NOMO-1 (cell line): ENCODE measurements around the gene DHX9.
"Not testable (repeated sequence)": the region's sequence is repeated elsewhere in the genome, so short reads cannot be mapped to it uniquely, and the experiment has no call there.

Experiments used
- DNase-seq, 2 experiments: peaks; one replicate each; lab custom pipeline; 2025; ENCODE audit not compliant: unreplicated experiment in 2 of 2; lab: John Stamatoyannopoulos, UW

DHX9 gene

DNA sequence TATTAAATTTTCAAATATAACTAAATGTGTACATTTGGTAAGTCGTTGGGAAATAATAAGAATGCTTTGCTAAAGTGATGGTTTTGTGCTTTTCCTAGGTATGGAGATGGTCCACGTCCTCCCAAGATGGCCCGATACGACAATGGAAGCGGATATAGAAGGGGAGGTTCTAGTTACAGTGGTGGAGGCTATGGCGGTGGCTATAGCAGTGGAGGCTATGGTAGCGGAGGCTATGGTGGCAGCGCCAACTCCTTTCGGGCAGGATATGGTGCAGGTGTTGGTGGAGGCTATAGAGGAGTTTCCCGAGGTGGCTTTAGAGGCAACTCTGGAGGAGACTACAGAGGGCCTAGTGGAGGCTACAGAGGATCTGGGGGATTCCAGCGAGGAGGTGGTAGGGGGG, 47.8 kb downstream of the DHX9 start:
- no peak for DNase-seq

DNA sequence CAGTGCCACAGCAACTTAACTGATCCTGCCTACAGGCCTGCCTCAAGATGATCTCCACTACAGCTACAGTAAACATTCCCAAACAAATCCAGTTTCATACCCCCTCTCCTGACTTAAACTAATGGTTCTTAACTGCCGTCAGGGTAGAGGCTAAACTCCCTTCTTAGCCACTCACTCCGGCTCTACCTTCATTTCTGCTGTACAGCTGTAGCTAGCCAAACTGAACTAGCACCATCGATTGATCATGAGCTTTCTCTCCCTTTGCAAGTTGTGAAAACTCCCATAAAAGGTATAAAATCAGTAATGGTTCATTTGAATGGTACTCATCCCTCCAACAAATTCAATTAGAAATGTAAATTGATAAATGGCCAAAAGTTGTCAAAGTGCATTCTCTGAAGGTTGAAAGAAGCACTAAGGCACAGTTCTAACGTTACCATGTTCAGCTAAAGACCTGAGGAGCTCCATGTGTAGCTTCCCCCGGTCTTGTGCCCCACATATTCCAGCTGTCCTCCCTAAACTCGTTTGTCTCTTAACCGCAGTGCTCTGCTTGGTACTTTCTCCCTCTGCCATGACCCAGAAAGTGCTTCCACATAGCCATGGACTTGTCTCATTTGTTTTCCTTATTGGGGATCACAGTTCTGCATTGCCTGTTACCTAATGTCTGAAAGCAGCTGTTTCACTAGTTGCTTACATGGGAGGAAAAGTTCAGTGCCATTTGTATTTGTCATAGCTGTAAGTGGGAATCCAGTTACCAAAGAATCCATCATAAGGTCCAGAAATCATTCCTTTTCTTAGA, 49.8 kb downstream of the DHX9 start:
- DNase-seq, result no peak

DNA sequence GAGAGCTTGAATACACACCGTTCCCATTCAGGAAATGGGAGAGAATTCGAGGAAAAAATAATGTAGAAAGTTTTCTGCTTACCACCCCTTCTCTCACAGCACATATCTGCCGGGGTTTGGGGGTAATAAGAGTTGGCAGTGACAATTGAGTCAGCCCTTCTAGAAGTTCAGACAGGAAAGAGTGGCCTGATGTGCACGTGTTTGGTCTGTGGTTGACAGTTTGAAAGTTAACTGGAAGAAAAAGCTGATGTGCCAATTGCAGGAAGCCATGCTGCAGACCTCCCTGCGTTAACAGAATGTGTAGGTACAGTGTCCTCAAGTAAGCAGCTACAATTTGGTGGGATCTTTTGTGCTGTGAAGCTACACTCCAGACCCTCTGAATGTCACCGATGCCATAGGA, 50.9 kb downstream of the DHX9 start:
- DNase-seq, result peak; percentile 41 to 49

DNA sequence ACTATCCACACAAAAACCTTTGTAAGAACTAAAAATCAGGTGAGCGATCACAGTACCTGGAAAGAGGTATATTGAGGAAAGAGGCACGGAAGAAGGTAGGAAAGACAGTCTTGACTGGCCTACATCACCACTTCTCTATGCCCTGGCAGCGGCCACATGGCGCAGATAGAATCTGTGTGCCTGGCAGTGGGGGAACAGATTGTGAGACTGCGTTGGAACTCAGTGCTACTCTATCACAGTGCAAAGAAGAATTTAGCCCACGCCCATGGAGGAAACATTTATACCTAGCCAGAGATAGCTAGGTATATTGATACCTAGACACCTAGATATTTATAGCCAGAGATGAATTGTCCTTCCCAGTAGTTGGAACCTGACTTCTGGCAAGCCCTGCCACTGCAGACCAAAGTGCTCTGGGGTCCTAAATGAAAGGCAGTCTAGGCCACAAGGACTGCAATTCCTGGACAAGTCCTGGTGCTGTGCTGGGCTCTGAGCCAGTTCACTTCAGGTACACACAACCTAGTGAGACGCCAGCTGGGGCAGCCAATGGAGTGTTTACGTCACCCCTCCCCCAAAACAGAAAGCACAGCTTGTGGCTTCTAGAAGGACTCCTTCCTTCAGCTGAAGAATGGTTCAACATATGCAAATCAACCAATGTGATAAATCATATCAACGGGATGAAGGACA, 51.9 kb downstream of the DHX9 start:
- no peak for DNase-seq

DNA sequence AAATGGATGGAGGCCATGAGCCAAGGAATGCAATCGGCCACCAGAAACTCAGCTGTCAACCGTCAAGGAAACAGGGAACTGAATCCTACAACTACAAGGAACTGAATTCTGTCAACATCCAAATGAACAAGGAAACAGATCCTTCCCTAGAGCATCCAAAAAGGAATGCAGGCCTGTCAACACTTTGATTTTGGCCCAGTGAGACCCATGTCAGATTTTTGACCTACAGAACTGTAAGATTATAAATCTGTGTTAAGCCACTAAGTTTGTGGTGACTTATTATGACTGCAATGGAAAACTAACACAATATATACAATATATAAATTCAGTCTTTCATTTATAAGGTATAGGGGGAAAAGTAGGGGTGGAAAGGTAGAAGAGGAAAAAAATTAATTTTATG, 58.5 kb downstream of the DHX9 start:
- DNase-seq, result no peak

DNA sequence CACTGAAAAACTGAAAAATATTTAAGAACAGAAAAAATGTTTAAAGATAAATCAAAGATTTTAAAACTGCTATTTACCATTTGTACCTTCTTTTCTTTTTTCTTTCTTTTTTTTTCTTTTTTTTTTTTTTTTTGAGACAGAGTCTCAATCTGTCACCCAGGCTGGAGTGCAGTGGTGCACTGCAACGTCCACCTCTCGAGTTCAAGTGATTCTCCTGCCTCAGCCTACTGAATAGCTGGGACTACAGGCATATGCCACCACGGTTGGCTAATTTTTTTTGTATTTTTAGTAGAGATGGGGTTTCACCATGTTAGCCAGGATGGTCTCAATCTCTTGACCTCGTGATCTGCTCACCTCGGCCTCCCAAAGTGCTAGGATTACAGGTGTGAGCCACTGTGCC, 62.8 kb downstream of the DHX9 start:
- not testable (repeated sequence) for DNase-seq

DNA sequence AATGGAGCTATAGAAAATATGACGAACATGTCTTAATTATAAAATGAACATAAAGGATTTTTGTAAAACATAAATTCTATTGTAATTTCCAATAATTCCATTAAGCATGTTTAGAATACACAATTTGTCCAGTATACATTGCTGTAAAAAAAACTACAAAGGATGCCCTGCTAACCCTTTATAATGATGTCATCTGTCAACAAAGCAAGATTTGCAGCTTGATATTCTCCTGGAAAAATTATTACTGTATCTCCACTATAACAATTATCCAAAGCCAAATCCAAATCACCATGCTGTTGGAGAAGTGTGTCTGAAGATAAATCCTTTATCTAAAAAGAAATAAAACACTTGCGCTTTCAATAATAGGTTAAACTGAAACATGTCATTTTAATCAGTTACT, 66.2 kb downstream of the DHX9 start:
- no peak for DNase-seq

DNA sequence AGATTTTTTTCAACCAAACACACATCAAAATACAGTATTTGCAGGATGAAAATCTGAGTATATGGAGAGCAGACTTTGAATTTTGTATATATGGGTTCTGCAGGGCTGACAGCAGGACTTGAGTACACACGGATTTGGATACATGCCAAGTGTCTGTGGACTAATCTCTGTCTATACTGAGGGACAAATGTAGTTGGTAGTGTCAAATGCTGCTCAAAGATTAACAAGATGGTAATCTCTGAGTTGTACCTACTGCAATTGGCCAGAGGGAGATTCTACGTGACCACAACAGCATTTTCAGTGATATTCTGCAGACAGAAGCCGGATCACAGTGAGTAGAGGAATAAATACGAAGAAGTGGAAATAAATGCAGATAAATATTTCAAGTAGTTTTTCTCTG, 70.4 kb downstream of the DHX9 start:
- DNase-seq, result no peak

DNA sequence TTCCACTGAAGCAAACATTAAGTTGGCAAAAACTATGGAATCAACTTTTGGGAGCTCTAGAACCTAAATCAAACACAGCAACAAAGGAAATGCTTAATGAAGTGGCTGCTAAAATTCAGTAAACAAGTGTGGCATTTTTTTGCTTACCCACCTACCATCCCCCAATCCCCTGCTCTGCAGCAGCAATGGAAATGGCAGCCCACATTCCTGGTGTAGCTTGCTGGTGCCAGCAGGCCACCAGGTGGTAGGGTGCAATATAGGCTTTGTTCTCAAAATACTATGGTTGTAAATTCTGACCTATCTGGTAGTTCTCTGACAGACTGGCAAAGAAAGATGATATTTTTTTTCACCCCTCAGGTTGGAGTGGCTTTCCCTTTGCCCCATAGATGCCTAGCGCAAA, 71.0 kb downstream of the DHX9 start:
- DNase-seq, result no peak

DNA sequence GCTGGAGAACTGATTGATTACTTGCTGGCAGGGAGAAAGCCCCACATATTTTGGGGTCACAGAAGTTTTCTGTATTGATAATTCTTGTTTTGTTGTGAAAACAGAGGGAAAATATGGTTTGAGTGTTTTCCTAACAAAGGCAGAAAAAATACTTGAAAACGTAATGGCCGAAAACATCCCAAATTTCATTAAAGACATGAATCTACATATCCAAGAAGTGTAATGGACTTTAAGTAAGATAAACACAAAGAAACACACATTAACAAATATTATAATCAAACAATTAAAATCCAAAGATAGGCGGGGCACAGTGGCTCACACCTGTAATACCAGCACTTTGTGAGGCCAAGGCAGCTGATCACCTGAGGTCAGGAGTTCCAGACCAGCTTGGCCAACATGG, 74.3 kb downstream of the DHX9 start:
- DNase-seq, result no peak

DNA sequence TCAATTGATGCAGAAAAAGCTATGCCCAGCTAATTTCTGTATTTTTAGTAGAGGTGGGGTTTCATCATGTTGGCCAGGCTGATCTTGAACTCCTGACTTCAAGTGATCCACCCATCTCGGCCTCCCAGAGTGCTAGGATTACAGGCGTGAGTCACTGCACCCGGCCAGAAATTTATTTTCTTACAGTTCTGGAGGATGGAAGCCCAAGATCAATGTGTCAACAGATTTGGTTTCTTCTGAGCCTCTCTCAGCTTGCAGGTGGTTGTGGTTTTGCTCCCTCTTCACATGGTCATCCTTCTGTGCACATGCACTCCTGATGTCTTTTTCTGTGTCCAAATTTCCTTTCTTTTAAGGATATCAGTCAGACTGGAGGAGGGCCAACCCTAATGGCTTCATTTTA, 78.2 kb downstream of the DHX9 start:
- no peak for DNase-seq

DNA sequence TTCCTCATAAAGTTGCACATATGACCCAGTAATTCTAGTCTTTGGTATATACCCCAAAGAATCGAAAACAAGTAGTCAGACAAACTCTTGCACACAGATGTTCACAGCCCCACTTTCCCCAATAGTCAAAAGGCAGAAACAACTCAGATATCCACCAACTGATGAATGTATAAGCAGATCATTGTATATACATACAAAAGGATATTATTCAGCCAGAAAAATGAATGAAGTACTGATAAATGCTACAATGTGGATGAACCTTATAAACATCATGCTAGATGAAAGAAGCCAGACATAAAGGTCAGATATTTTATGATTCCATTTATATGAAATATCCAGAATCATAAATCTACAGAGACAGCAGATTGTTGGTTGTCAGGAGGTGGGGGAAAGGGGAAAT, 86.5 kb downstream of the DHX9 start:
- no peak for DNase-seq

DNA sequence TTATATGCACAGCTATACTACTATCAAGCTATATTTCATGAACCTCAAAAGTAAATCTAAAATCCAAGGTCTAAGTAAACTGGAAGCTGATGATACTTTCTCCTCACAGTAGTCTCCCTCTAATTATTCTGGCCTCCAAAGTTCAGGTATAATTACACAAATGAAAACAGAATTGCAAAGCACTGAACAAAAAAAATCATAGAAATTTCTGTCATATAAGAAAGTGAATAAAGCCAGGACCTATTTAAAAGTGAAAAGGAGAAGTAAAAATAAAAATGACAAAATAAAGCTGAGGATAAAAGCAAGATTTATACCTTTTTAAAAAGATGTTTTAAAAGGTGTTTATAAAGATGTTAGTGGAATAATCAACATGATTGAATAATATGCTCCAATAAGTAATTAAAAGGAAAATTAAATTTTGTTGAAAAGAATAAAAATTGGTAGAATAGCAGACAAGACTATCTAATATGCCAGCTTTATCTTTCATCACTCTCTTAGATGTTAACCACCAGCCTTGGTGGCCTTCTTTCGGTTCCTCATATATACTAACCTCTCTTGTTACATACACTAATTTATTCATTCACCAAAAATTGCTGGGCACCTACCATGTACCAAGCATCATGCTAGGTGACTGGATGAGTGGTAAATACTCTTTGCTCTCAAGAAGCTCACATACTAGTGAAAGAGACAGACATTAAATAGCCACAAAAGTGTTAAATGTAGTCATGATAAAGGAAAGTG, 88.7 kb downstream of the DHX9 start:
- peak; percentile 62 to 91 for DNase-seq

DNA sequence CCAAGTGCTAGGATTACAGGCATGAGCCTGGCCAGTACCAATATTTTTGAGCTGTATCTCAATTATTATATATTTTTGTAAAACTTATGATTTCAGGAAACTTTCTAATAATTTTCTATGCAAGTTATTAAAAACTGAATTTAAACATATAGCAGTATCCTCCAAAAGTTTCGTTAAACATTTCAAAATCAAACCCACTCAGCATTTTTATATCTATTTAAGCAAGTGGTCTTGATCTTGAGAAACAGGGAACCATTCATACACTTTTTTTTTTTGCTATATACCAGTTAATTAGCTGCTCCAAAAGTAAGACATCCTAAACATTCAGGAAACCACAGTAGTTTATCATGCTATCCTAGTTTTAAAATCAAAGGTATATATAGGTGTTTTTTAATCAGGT, 91.8 kb downstream of the DHX9 start:
- no peak for DNase-seq

DNA sequence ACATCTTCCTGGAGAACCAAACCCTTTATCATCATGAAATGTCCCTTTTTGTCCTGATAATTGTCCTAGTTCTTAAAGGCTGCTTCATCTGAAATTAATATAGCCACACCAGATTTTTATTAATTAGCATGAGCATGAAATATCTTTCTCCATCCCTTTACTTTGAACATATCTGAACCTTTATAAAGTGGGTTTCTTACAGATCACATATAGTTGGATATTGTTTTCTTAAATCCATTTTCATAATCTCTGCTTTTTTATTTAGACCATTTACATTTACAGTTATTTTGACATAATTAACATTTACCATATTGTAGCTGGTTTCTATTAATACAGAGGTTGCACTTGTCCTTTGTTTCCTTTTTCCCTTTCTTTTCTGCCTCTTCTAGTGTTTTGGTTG, 96.6 kb downstream of the DHX9 start:
- DNase-seq, result no peak
